T-cell (primary cell): Measurements from ENCODE around the gene UBFD1. TPM values are rescaled to one million over a fixed set of nuclear protein-coding genes. Genes with fewer than 3 reads are reported as not detected.

Experiments used
- total RNA-seq, 35 experiments: library from RNA in 6 of 35; stranded (reverse) in 6 of 35; fragments of 120-200 nt in 1 of 35; gene quantifications; one replicate each; pipeline versions ENCODE4 v1.2.1 to v1.2.4 and lab custom pipeline; 2013 to 2026

UBFD1 gene
- total RNA-seq, 5 donors from 2014 or later (not counting 1 experiment from before 2014, with no cell fraction given) = 43.6 to 49.1 (median 46.3) TPM

Other genes with a start within 250 kb of the UBFD1 start
- gene COG7, start 104.5 kb upstream of the UBFD1 start, total RNA-seq = 10 to 100 TPM; 15.8 to 23.2 (median 22.4) TPM
- gene GGA2, start 47.2 kb upstream of the UBFD1 start, total RNA-seq = 100 to 1,000 TPM in 2 of 5 donors, 10 to 100 TPM in 3; 84.0 to 146 (median 99.6) TPM
- gene EARS2, start 377 bp upstream of the UBFD1 start, total RNA-seq = 10 to 100 TPM; 10.8 to 19.4 (median 15.9) TPM
- gene NDUFAB1, start 38.6 kb downstream of the UBFD1 start, total RNA-seq = 10 to 100 TPM; 24.2 to 44.3 (median 41.0) TPM
- gene PALB2, start 83.6 kb downstream of the UBFD1 start, total RNA-seq = 10 to 100 TPM in 4 of 5 donors, 1 to 10 TPM in 1; 7.9 to 13.1 (median 12.5) TPM
- gene DCTN5, start 83.7 kb downstream of the UBFD1 start, total RNA-seq = 10 to 100 TPM; 49.8 to 68.7 (median 59.9) TPM
- gene PLK1, start 121.2 kb downstream of the UBFD1 start, total RNA-seq = 1 to 10 TPM; 1.5 to 4.6 (median 3.7) TPM
- gene ERN2, start 155.5 kb downstream of the UBFD1 start, total RNA-seq = under 1 TPM in 2 of 5 donors, not detected in 3; 0.10 to 0.38 TPM
- not detected for gene CHP2, start 197.3 kb downstream of the UBFD1 start, total RNA-seq